Ecto neural progenitor cell (in vitro differentiated cells): ENCODE measurements around the gene ACKR3.

Source experiments
- DNase-seq: peaks from one replicate; pipeline ENCODE4 v3.0.0-alpha.2; 2018; ENCODE audit warnings: low spot score

Gene ACKR3

GRCh38 chr2:236569573-236569973 is at the start of gene ACKR3:
TSS of gene ACKR3 (plus strand) at chr2:236569825. CDS start at chr2:236580466, 10,641 bp downstream.
- peak; percentile 84 for DNase-seq

- no peak for DNase-seq
Measured at GRCh38 chr2:236521556-236521955, 48.1 kb upstream of the ACKR3 start.

- DNase-seq = no peak
Measured at GRCh38 chr2:236523249-236523648, 46.4 kb upstream of the ACKR3 start.

- no peak for DNase-seq
Measured at GRCh38 chr2:236525411-236525997, 44.1 kb upstream of the ACKR3 start.

- no peak for DNase-seq
Measured at GRCh38 chr2:236526455-236527158, 43.0 kb upstream of the ACKR3 start.

- DNase-seq = no peak
Measured at GRCh38 chr2:236527159-236527630, 42.4 kb upstream of the ACKR3 start.

- DNase-seq = no peak
Measured at GRCh38 chr2:236529606-236530005, 40.0 kb upstream of the ACKR3 start.

- no peak for DNase-seq
Measured at GRCh38 chr2:236530512-236530911, 39.1 kb upstream of the ACKR3 start.

- no peak for DNase-seq
Measured at GRCh38 chr2:236531195-236531594, 38.4 kb upstream of the ACKR3 start.

- no peak for DNase-seq
Measured at GRCh38 chr2:236531996-236532395, 37.6 kb upstream of the ACKR3 start.

- DNase-seq = no peak
Measured at GRCh38 chr2:236533343-236533742, 36.3 kb upstream of the ACKR3 start.

- no peak for DNase-seq
Measured at GRCh38 chr2:236535024-236535423, 34.6 kb upstream of the ACKR3 start.

- DNase-seq = no peak
Measured at GRCh38 chr2:236536727-236537398, 32.8 kb upstream of the ACKR3 start.

- DNase-seq = no peak
Measured at GRCh38 chr2:236538242-236538641, 31.4 kb upstream of the ACKR3 start.

- no peak for DNase-seq
Measured at GRCh38 chr2:236541008-236541562, 28.5 kb upstream of the ACKR3 start.

GRCh38 chr2:236544362-236544761 is 25.3 kb upstream of the ACKR3 start:
- DNase-seq = no peak

GRCh38 chr2:236545248-236545658 is 24.4 kb upstream of the ACKR3 start:
- DNase-seq = no peak

GRCh38 chr2:236545814-236546480 is 23.7 kb upstream of the ACKR3 start:
- no peak for DNase-seq

GRCh38 chr2:236546561-236547002 is 23.0 kb upstream of the ACKR3 start:
- DNase-seq = no peak

- DNase-seq = no peak
Measured at GRCh38 chr2:236547725-236548124, 21.9 kb upstream of the ACKR3 start.

- DNase-seq = no peak
Measured at GRCh38 chr2:236548179-236548921, 21.3 kb upstream of the ACKR3 start.

GRCh38 chr2:236549165-236549564 is 20.5 kb upstream of the ACKR3 start:
- DNase-seq = no peak
